ENCODE data around the gene MBD6.

DNA sequence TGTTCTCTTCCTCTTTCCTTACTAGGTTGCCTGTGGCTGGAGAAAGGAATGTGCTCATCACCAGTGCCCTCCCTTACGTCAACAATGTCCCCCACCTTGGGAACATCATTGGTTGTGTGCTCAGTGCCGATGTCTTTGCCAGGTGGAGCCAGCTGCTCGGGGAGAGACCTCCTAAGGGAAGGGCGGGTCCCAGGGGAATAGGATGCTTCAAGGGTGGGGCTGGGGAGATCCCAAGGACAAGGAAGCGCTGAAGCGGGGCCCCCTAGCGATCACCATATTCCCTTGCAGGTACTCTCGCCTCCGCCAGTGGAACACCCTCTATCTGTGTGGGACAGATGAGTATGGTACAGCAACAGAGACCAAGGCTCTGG is 24.5 kb upstream of the MBD6 start:
- TF ChIP-seq, protein P1, sequence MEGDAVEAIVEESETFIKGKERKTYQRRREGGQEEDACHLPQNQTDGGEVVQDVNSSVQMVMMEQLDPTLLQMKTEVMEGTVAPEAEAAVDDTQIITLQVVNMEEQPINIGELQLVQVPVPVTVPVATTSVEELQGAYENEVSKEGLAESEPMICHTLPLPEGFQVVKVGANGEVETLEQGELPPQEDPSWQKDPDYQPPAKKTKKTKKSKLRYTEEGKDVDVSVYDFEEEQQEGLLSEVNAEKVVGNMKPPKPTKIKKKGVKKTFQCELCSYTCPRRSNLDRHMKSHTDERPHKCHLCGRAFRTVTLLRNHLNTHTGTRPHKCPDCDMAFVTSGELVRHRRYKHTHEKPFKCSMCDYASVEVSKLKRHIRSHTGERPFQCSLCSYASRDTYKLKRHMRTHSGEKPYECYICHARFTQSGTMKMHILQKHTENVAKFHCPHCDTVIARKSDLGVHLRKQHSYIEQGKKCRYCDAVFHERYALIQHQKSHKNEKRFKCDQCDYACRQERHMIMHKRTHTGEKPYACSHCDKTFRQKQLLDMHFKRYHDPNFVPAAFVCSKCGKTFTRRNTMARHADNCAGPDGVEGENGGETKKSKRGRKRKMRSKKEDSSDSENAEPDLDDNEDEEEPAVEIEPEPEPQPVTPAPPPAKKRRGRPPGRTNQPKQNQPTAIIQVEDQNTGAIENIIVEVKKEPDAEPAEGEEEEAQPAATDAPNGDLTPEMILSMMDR (IDR thresholded peaks at IDR 0.05 in 4 of 5, conservative IDR thresholded peaks at IDR 0.05 in 1 of 5), result no peak
- no peak for TF ChIP-seq POLR2A (IDR thresholded peaks at IDR 0.05)
